GM12892 (cell line): ENCODE measurements around the gene ARHGAP26.

Experiments used
- POLR2A ChIP-seq: IDR thresholded peaks from 2 replicates; pipeline ENCODE4 v1.6.1; 2011; ENCODE audit warnings: low read depth, low read length, control low read depth
- POLR2AphosphoS5 ChIP-seq: IDR thresholded peaks from 2 replicates; pipeline ENCODE4 v1.6.1; 2011; ENCODE audit warnings: low read depth, low read length, control low read depth
- TAF1 ChIP-seq: IDR thresholded peaks from 2 replicates; pipeline ENCODE4 v1.6.1; 2011; ENCODE audit warnings: low read depth, mild to moderate bottlenecking, control low read depth, low read length, borderline replicate concordance

DNA sequence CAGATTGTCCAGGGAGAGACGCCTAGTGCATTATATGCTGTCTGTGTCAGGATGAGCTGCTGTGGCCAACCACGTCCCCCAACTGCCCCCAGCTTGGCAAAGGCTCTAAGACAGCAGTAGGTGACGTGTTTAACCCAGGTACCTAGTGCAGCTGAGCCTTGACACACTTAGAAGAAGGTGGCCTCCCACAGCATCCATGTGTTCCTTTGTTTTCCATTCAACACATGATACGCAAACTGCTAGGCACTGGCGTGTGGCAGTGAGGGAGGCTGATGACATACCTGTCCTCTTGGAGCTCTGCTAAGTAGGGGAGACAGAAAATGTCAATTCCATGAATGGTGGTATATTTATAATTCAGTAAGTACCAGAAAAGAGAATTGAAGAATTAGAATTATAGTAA is 341.6 kb downstream of the ARHGAP26 start:
- no peak for TF ChIP-seq POLR2AphosphoS5
- TF ChIP-seq POLR2A, result no peak
- no peak for TF ChIP-seq TAF1
